Activated CD4-positive, alpha-beta memory T cell treated with anti-CD3 and anti-CD28 coated beads for 36 hours (primary cell): ENCODE results near the gene PTGER3. TPM values are rescaled to one million over a fixed set of nuclear protein-coding genes. Genes with fewer than 3 reads are reported as not detected.

Experiments
- CTCF ChIA-PET: fragments of 350-600 bp; sonication (Branson Sonifier 250); formaldehyde crosslinking; loops from one replicate; lab custom pipeline; 2021; ENCODE audit warnings: antibody characterized with exemption, inconsistent platforms; lab: Charles Lee
- POLR2A ChIA-PET: fragments of 350-600 bp; sonication (Branson Sonifier 250); formaldehyde crosslinking; loops from one replicate; lab custom pipeline; 2021; ENCODE audit warnings: antibody characterized with exemption; lab: Charles Lee
- DNase-seq: peaks from one replicate; pipeline ENCODE4 v3.0.0-alpha.2; 2020
- H3K27ac Mint-ChIP-seq: one replicate; pipeline ENCODE4 v1.8.0; 2021; ENCODE audit warnings: mixed read lengths
- H3K27me3 Mint-ChIP-seq: one replicate; pipeline ENCODE4 v1.8.0; 2021; ENCODE audit warnings: mixed read lengths
- H3K36me3 Mint-ChIP-seq: one replicate; pipeline ENCODE4 v1.8.0; 2021; ENCODE audit warnings: mixed read lengths
- H3K4me1 Mint-ChIP-seq: one replicate; pipeline ENCODE4 v1.8.0; 2021; ENCODE audit warnings: low read depth, mixed read lengths
- H3K4me3 Mint-ChIP-seq: one replicate; pipeline ENCODE4 v1.8.0; 2021; ENCODE audit warnings: mild to moderate bottlenecking, mixed read lengths
- H3K9me3 Mint-ChIP-seq: one replicate; pipeline ENCODE4 v1.8.0; 2021; ENCODE audit warnings: mixed read lengths
- intact Hi-C: fragments of 100-400 bp; cut with micrococcal nuclease; formaldehyde crosslinking; loops from one replicate; pipeline ENCODE4 v1.15.1; 2023
- total RNA-seq, 2 experiments: library from RNA; stranded (reverse); gene quantifications; one replicate each; pipeline ENCODE4 v1.2.3, GENCODE V29; 2021

The PTGER3 gene
- total RNA-seq, 2 experiments from 2014 or later = not detected

DNA sequence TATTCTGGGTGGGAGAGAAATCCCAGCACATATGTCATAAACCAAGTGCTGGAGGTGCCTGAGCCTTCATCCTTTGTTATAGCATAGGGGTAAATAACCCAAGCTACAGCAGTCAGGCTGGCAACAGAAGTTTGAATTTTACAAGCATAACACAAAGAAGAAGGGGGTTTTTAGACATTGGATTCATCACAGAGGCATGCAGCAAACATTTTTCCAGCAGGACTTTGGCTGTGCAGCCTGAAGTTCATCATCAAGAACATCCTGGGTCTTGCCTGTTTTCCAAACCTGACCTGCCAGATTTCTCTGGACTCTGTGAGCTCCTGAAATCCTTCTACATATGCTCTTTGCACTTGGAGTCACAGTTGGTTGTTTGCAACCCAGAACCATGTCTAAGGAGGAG lies 16.2 kb downstream of the PTGER3 start:
- intact Hi-C loops = no loop called here
- H3K9me3 Mint-ChIP-seq = no peaks in the 10 kb centered on the region
- no peaks in the 10 kb centered on the region for H3K36me3 Mint-ChIP-seq
- ChIA-PET CTCF (no interaction called here), POLR2A (no interaction called here)
- no peaks in the 10 kb centered on the region for H3K4me1 Mint-ChIP-seq
- no peak for DNase-seq
- no peak overlapping the region for H3K27ac Mint-ChIP-seq
- no peak overlapping the region for H3K4me3 Mint-ChIP-seq
- H3K27me3 Mint-ChIP-seq = peaks cover 20% of the 10 kb centered on the region

DNA sequence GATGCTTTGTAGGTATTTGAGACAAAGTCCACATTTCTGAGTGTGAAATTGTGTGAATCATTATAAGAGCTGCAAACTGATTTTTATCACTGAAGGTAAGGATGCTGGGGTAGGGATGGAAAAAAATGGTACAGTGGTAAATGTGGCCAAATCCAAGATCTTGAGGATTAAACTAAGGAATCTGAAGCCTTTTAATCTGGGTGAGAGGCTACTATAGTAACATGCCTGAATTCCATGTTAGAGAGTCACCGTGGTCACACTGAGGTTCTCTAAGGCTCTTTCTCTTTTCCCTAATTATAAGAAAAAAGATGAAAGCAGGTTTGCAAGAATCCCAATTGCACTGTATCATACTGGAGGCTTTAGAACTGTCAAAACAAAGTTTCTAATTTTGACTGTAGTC lies 17.6 kb downstream of the PTGER3 start:
- intact Hi-C loops = no loop called here
- no peak overlapping the region for H3K4me3 Mint-ChIP-seq
- POLR2A ChIA-PET = no interaction called here
- no peaks in the 10 kb centered on the region for H3K9me3 Mint-ChIP-seq
- H3K27ac Mint-ChIP-seq = no peak overlapping the region
- H3K27me3 Mint-ChIP-seq = peaks cover 15% of the 10 kb centered on the region
- no peak for DNase-seq
- H3K4me1 Mint-ChIP-seq = no peaks in the 10 kb centered on the region
- no peaks in the 10 kb centered on the region for H3K36me3 Mint-ChIP-seq
- CTCF ChIA-PET = interaction anchor here (0.6 kb wide), 1 partner anchor 10 kb away, joined by 4 read pairs; no protein-coding TSS in a partner anchor

DNA sequence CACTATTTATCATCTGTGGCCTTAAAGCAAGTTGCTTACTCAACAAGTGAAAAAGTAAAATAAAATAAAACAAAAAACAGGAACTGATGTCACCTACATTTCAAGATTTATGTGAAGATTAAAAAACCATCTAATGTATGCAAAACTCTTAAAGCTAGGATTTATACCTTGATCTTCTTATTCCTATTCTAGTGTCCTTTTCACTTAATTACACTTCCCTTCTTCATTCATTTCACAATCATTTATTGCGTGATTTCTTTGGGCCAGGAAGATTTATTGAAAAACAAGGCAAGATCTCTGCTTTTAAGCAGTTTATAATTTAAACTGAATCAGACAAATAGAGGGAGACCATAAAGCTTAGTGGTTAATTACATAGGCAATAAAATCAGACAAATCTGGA lies 18.6 kb downstream of the PTGER3 start:
- CTCF ChIA-PET = no interaction called here
- intact Hi-C loops = no loop called here
- no peak for DNase-seq
- peaks cover 15% of the 10 kb centered on the region for H3K27me3 Mint-ChIP-seq
- H3K9me3 Mint-ChIP-seq = no peaks in the 10 kb centered on the region
- POLR2A ChIA-PET = no interaction called here
- no peaks in the 10 kb centered on the region for H3K4me1 Mint-ChIP-seq
- H3K36me3 Mint-ChIP-seq = no peaks in the 10 kb centered on the region
- no peak overlapping the region for H3K4me3 Mint-ChIP-seq
- H3K27ac Mint-ChIP-seq = no peak overlapping the region

DNA sequence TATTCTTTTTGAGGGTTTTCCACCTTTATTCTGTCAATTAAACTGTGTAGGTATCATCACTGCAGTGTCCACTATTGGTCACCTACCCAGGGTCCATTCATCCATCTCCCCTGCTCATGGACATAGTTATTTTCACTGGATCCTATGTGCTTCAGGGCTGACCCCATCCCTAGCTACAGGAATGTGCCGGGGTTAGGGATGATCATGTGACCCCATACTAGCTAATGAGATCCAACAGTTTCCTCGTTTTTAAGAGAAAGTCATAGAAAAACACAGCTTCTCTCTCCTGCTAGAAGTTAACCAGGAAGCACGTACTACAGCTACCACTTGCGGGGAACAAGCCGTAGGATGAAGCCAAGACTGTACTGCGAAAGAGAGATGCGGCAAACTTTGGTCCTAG lies 19.6 kb downstream of the PTGER3 start:
- Mint-ChIP-seq H3K9me3 (no peaks in the 10 kb centered on the region), H3K4me3 (no peak overlapping the region), H3K4me1 (no peaks in the 10 kb centered on the region), H3K27ac (no peak overlapping the region), H3K36me3 (no peaks in the 10 kb centered on the region), H3K27me3 (peaks cover 12% of the 10 kb centered on the region)
- no peak for DNase-seq
- CTCF ChIA-PET = no interaction called here
- POLR2A ChIA-PET = no interaction called here
- intact Hi-C loops = no loop called here

DNA sequence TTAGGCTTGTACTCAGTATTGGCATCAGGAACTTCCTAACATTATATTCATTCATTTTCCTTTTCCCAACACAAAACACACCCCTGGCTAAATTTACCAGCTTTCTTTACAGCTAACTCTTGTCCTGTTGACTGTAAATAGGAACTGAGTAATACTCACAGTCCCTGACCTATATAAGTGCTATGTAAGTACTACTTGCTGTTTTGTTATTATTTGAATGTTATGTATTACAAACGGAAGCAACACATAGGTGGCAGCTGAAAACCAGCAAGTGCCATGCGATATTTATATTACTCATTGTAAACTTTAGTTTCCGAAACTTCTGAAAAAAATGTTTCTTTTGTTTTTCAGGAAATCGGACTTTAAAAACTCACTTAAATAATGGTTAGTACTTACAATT lies 21.5 kb downstream of the PTGER3 start:
- ChIA-PET POLR2A (no interaction called here), CTCF (no interaction called here)
- H3K4me3 Mint-ChIP-seq = no peak overlapping the region
- DNase-seq = no peak
- no peaks in the 10 kb centered on the region for H3K4me1 Mint-ChIP-seq
- peaks cover 8% of the 10 kb centered on the region for H3K27me3 Mint-ChIP-seq
- H3K9me3 Mint-ChIP-seq = no peaks in the 10 kb centered on the region
- no peaks in the 10 kb centered on the region for H3K36me3 Mint-ChIP-seq
- no peak overlapping the region for H3K27ac Mint-ChIP-seq
- intact Hi-C loops = no loop called here

DNA sequence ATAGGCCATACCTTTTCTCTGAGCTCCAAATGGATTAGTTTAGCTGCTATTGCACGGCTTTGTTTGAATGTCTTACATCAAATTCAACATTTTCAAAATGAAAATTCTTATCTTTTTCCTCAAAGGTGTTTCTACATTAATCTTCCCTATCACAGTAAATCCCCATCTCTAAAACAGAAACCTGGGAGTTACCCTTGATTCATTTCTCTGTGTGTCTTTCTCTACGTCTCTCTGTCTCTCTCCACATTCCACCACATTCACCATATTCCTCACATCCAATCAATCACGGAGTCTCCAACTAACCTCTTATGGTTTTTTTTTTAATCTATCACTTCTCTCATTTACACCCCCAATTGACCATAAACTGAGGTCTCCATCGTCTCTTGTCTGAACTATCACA lies 24.1 kb downstream of the PTGER3 start:
- no peaks in the 10 kb centered on the region for H3K4me1 Mint-ChIP-seq
- ChIA-PET CTCF (no interaction called here), POLR2A (no interaction called here)
- no peaks in the 10 kb centered on the region for H3K36me3 Mint-ChIP-seq
- no peaks in the 10 kb centered on the region for H3K9me3 Mint-ChIP-seq
- intact Hi-C loops = no loop called here
- H3K27ac Mint-ChIP-seq = no peak overlapping the region
- no peak for DNase-seq
- no peak overlapping the region for H3K4me3 Mint-ChIP-seq
- peaks cover 8% of the 10 kb centered on the region for H3K27me3 Mint-ChIP-seq

DNA sequence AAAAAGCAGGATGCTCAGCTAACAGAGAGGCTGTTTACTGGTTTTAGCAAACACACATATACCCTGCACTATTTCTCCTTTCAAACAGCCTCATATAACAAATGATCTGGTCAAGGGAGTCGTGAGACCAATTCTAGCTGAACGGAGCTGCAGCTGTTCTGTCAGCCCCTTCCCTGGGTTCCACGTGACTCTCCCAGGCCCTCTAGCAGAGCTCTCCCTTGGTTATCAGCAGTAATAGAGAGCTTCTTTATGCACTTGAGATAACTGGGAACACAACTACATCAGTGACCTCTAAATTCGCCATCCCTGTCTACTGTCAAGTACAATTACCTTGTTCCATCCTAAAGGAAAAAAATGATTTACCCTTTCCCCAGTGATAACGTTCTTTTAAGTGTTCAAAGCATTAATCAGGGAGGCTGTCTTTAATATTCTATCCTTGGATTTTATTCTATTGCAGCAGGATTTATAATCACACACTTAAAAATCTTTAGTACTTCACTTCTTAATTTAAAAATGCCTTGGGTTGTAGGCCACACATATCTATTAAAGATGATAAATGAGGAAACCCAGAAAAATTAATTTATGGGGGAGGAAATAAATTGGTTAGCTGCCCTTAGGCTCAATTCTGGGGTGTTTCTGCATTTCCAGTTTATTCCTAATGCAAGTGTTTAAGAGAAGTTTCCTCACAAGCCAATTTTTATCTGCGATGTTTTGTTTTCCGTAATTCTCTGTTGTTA lies 28.2 kb downstream of the PTGER3 start:
- Mint-ChIP-seq H3K9me3 (no peaks in the 10 kb centered on the region), H3K27me3 (peaks cover 11% of the 10 kb centered on the region), H3K36me3 (no peaks in the 10 kb centered on the region), H3K4me1 (no peaks in the 10 kb centered on the region), H3K27ac (no peak overlapping the region), H3K4me3 (no peak overlapping the region)
- ChIA-PET CTCF (no interaction called here), POLR2A (no interaction called here)
- intact Hi-C loops = no loop called here
- DNase-seq = no peak

DNA sequence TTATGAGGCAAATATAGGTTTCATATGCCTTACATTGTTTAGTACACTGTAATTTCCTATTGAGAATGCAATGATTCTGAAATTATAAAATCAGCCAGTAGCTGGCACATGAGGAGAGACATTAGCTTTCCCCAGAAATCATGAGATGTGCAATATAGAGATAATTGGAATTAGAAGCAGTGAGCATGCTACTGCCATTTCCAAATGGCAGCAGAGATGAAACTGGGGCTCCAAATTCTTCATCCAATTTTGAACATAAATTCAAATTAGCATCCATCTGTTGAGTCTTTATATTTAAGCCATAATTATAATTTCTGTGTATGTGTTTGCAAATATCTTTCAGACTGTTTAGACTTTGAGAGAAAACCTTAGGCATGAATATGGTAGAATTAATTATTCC lies 28.8 kb downstream of the PTGER3 start:
- Mint-ChIP-seq H3K27me3 (peaks cover 11% of the 10 kb centered on the region), H3K36me3 (no peaks in the 10 kb centered on the region), H3K27ac (no peak overlapping the region), H3K4me1 (no peaks in the 10 kb centered on the region), H3K9me3 (no peaks in the 10 kb centered on the region), H3K4me3 (no peak overlapping the region)
- DNase-seq = no peak
- intact Hi-C loops = no loop called here
- ChIA-PET CTCF (no interaction called here), POLR2A (no interaction called here)

DNA sequence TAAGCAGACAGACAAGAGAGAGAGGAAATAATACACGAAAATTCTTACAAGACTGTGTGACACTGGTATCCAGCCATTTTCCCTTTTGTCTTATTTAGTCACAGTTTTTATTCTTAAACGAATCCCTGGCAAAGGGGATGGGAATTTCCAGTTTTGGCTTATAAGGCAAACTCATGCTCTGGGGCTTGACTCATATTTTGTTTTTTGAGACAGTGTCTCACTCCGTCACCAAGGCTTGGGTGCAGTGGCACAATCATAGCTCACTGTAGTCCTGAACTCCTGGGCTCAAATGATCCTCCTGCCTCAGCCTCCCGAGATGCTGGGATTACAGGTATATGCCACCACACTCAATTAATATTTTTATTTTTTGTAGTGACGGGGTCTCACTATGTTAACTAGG lies 31.9 kb downstream of the PTGER3 start:
- ChIA-PET CTCF (interaction anchor here (0.7 kb wide), 1 partner anchor 13 kb away, joined by 3 read pairs; no protein-coding TSS in a partner anchor), POLR2A (no interaction called here)
- Mint-ChIP-seq H3K36me3 (no peaks in the 10 kb centered on the region), H3K27ac (no peak overlapping the region), H3K9me3 (no peaks in the 10 kb centered on the region), H3K4me3 (no peak overlapping the region), H3K27me3 (peaks cover 11% of the 10 kb centered on the region), H3K4me1 (no peaks in the 10 kb centered on the region)
- no peak for DNase-seq
- intact Hi-C loops = no loop called here

DNA sequence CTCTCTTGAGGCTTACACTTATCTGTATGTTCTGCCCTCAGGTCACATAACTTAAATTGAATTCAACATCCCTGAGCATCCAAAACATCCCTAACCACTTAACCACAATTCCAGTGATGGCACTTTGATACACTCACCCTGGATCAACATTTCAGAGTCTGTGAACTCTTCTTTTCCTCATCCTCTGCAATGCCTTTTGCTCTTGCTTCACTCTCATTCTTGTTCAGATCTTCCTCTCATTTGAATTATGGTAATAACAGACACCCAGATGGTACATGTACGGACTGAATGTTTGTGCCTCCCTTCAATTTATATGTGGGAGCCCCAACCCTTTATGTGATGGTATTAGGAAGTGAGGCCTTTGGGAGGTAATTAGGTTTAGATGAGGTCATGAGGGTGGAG lies 33.4 kb downstream of the PTGER3 start:
- Mint-ChIP-seq H3K27ac (no peak overlapping the region), H3K36me3 (no peaks in the 10 kb centered on the region), H3K9me3 (no peaks in the 10 kb centered on the region), H3K4me3 (no peak overlapping the region), H3K4me1 (no peaks in the 10 kb centered on the region), H3K27me3 (peaks cover 9% of the 10 kb centered on the region)
- no peak for DNase-seq
- ChIA-PET POLR2A (no interaction called here), CTCF (no interaction called here)
- intact Hi-C loops = no loop called here

DNA sequence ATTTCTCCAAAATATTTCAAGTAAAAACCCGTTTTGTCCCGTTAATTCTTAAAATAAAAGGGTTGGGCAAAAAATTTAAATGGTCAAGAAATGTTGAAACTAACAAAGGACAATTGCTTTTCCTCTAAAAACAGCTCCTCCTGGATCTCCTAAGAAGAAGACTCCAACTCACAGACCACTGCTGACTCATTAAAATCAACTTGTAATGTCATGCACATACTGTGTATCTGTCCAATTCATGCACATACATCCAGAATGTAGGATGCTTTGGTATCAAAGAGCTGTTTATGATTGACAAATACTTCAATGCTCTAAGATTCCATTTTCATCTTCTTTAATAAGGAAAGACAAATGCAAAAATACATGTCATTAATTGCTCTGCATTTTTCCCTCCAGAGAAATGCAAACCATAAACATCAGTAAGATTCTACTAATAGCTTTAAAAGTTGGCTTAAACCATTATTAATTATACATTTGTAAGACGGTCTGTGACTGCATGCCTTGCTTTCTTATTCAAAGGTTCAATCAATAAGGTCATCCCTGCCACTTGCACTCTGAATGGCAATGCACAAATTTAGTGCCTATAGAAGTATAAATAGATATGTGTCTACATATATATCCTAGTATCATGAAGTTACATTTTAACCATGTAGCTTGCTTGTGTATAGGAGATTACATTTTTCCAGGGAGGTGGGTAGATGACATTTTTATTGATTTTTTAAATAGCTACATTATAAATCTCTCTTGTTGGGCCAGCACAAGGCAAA lies 44.7 kb downstream of the PTGER3 start:
- Mint-ChIP-seq H3K4me1 (no peaks in the 10 kb centered on the region), H3K9me3 (no peaks in the 10 kb centered on the region), H3K27ac (no peak overlapping the region), H3K4me3 (no peak overlapping the region), H3K27me3 (peaks cover 6% of the 10 kb centered on the region), H3K36me3 (no peaks in the 10 kb centered on the region)
- CTCF ChIA-PET = interaction anchor here (0.5 to 0.6 kb wide), 2 partner anchors 13 to 46 kb away, joined by 3 read pairs; no protein-coding TSS in a partner anchor
- POLR2A ChIA-PET = no interaction called here
- intact Hi-C loops = no loop called here
- DNase-seq = no peak

DNA sequence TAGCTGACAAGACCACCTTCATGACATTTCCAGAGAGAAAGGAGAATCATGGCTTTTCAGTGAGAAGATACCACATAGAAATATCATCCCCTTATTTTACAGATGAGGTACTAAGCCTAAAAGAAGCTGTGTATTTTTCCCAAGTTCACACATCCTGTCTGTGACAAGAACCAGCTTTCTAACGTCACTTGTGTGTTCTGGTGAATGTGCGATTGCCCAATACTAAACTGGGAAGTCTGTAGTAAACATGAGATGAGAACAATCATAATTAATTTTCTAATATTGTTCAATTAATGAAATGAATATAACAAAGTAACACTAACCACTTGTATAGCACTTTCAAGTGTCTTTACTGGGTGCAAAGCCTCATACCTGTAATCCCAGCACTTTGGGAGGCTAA lies 46.0 kb downstream of the PTGER3 start:
- H3K36me3 Mint-ChIP-seq = no peaks in the 10 kb centered on the region
- POLR2A ChIA-PET = no interaction called here
- H3K4me1 Mint-ChIP-seq = no peaks in the 10 kb centered on the region
- intact Hi-C loops = no loop called here
- no peaks in the 10 kb centered on the region for H3K9me3 Mint-ChIP-seq
- CTCF ChIA-PET = interaction anchor here (0.8 kb wide), 1 partner anchor 48 kb away, joined by 4 read pairs; no protein-coding TSS in a partner anchor
- H3K27ac Mint-ChIP-seq = no peak overlapping the region
- H3K4me3 Mint-ChIP-seq = no peak overlapping the region
- DNase-seq = no peak
- H3K27me3 Mint-ChIP-seq = peaks cover 3% of the 10 kb centered on the region
